Astrocyte of the cerebellum (primary cell): Measurements from ENCODE around the gene CTNNA2.

Source experiments
- DNase-seq: peaks from one replicate; pipeline ENCODE4 v3.0.0-alpha.2; 2011; ENCODE audit warnings: low read depth
- H3K4me3 ChIP-seq: 2 replicates; pipeline ENCODE4 v1.5.1; 2011; ENCODE audit warnings: mild to moderate bottlenecking, low read depth, low read length, moderate library complexity
- CTCF ChIP-seq: IDR thresholded peaks from 2 replicates; pipeline ENCODE4 v1.5.1; 2012; ENCODE audit warnings: low read length, low read depth, moderate library complexity, mild to moderate bottlenecking; ENCODE audit errors: missing control alignments
- in situ Hi-C: cut with HindIII; loops from 2 replicates; pipeline ENCODE4 v1.10.0; 2017; ENCODE audit warnings: low sequenced_read_pairs

Gene CTNNA2

GRCh38 chr2:80330527-80331450 lies 817.9 kb downstream of the CTNNA2 start:
- no peak for DNase-seq
- in situ Hi-C loops: no loop called here

GRCh38 chr2:80333886-80334285 lies 821.0 kb downstream of the CTNNA2 start:
- TF ChIP-seq CTCF: no peak
- H3K4me3 ChIP-seq: no peak overlapping the region
- DNase-seq: no peak
- in situ Hi-C loops: no loop called here

More at GRCh38 chr2:80330527-80331450, 817.9 kb downstream of the CTNNA2 start:
- no peak for TF ChIP-seq CTCF
- H3K4me3 ChIP-seq: no peak overlapping the region

GRCh38 chr2:80335411-80335810 lies 822.6 kb downstream of the CTNNA2 start:
- TF ChIP-seq CTCF: no peak
- in situ Hi-C loops: no loop called here
- no peak overlapping the region for H3K4me3 ChIP-seq
- no peak for DNase-seq

GRCh38 chr2:80338794-80339193 lies 825.9 kb downstream of the CTNNA2 start:
- no peak for DNase-seq
- in situ Hi-C loops: no loop called here
- no peak for TF ChIP-seq CTCF
- H3K4me3 ChIP-seq: no peak overlapping the region

- TF ChIP-seq CTCF: no peak
- no peak for DNase-seq
- no peak overlapping the region for H3K4me3 ChIP-seq
- in situ Hi-C loops: no loop called here
These were observed 827.2 kb downstream of the CTNNA2 start for GRCh38 chr2:80340022-80340421.

- no peak for DNase-seq
- in situ Hi-C loops: no loop called here
- no peak overlapping the region for H3K4me3 ChIP-seq
- no peak for TF ChIP-seq CTCF
These were observed 835.2 kb downstream of the CTNNA2 start for GRCh38 chr2:80348078-80348477.
